ENCODE measurements around the gene PDS5B.

The PDS5B gene

DNA sequence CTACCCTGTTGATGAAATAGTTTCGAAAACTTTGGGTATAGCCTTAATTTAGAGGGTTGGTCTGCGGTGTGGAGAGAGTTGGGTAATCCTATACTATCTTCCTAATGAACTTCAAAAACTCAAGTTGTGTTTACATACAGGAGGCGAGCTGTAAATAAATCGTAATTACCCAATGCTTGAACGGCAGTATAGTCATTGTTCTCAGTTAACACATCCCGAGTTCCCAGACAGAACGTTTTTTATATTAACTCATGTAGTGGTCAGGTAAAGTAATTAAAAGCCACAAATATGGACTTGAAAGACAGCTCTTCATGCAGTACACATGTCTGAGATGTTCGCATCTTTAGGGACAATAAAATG lies 1.5 kb downstream of the PDS5B start:
- Histone ChIP-seq H3K4me1 (ENCODE audit: control insufficient read depth, insufficient read depth, low read length) (peaks cover 7% of the 10 kb centered on the region; the same call in 1 of the 2 replicates), H3K9me3 (ENCODE audit: control insufficient read depth, insufficient read depth, low read depth, low read length) (no peaks in the 10 kb centered on the region), H3K27ac (ENCODE audit: extremely low read depth, low read depth, low read length) (peak overlapping the region; percentile 88), H3K4me3 (ENCODE audit: low read depth, low read length) (peak overlapping the region; percentile 75), H3K36me3 (ENCODE audit: control insufficient read depth in 2 of 2, insufficient read depth in 1 of 2, low read length in 2 of 2) (no peaks in the 10 kb centered on the region)
- TF ChIP-seq SCRT2 (tag by site-specific recombination; IDR thresholded peaks at IDR 0.05) (no peak), ZNF221 (tag by site-specific recombination; IDR thresholded peaks at IDR 0.05; ENCODE audit: borderline replicate concordance) (no peak), ZNF341 (tag by site-specific recombination; IDR thresholded peaks at IDR 0.05; ENCODE audit: low read depth) (peak; percentile 0; the same call in 1 of the 2 replicates), ZNF37A (tag by site-specific recombination; IDR thresholded peaks at IDR 0.05) (no peak), GFI1B (tag by site-specific recombination; IDR thresholded peaks at IDR 0.05) (no peak)
- TF ChIP-seq, protein P1, sequence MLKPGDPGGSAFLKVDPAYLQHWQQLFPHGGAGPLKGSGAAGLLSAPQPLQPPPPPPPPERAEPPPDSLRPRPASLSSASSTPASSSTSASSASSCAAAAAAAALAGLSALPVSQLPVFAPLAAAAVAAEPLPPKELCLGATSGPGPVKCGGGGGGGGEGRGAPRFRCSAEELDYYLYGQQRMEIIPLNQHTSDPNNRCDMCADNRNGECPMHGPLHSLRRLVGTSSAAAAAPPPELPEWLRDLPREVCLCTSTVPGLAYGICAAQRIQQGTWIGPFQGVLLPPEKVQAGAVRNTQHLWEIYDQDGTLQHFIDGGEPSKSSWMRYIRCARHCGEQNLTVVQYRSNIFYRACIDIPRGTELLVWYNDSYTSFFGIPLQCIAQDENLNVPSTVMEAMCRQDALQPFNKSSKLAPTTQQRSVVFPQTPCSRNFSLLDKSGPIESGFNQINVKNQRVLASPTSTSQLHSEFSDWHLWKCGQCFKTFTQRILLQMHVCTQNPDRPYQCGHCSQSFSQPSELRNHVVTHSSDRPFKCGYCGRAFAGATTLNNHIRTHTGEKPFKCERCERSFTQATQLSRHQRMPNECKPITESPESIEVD (tag by site-specific recombination; IDR thresholded peaks at IDR 0.05): peak; percentile 55
- POLR2A ChIA-PET: interaction anchor here (0.7 to 1.0 kb wide), 2 partner anchors 52 to 55 kb away, joined by 3 read pairs; no protein-coding TSS in a partner anchor
- CTCF ChIA-PET: interaction anchor here (0.7 to 2.0 kb wide), 9 partner anchors 50 to 1136 kb away, joined by 3 to 10 read pairs (median 5); no protein-coding TSS in a partner anchor

DNA sequence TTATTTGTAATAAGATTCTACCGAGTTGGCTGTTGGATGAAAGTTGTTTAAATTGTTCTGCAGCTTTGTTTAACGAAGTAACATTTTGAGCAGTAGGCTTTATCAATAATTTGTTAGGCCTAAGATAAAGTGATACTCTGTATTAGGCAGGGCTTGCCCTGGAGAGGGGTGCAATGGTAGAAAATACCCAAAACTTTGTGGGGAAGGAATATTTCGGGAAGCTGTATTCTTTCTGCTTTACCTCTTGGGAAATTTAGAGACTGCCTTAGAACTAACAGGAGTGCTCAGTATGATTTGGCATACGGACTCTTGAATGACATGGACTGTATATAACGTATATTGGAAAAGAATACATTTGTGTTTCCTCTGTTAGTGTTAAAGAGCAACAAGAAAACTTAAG lies 2.5 kb downstream of the PDS5B start:
- peaks cover 7% of the 10 kb centered on the region; the same call in 1 of the 2 replicates for H3K4me1 ChIP-seq (ENCODE audit: control insufficient read depth, insufficient read depth, low read length)
- H3K9me3 ChIP-seq (ENCODE audit: control insufficient read depth, insufficient read depth, low read depth, low read length): no peaks in the 10 kb centered on the region
- CTCF ChIA-PET: interaction anchor here (0.6 to 2.0 kb wide), 7 partner anchors 47 to 208 kb away, joined by 3 to 10 read pairs (median 5); no protein-coding TSS in a partner anchor
- no peaks in the 10 kb centered on the region for H3K36me3 ChIP-seq (ENCODE audit: control insufficient read depth in 2 of 2, insufficient read depth in 1 of 2, low read length in 2 of 2)
- POLR2A ChIA-PET: no interaction called here
- no peak overlapping the region for H3K27ac ChIP-seq (ENCODE audit: extremely low read depth, low read depth, low read length)
- peak overlapping the region; percentile 75 for H3K4me3 ChIP-seq (ENCODE audit: low read depth, low read length)
- TF ChIP-seq, protein P2, sequence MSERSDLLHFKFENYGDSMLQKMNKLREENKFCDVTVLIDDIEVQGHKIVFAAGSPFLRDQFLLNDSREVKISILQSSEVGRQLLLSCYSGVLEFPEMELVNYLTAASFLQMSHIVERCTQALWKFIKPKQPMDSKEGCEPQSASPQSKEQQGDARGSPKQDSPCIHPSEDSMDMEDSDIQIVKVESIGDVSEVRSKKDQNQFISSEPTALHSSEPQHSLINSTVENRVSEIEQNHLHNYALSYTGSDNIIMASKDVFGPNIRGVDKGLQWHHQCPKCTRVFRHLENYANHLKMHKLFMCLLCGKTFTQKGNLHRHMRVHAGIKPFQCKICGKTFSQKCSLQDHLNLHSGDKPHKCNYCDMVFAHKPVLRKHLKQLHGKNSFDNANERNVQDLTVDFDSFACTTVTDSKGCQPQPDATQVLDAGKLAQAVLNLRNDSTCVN (tag by site-specific recombination; optimal IDR thresholded peaks at IDR 0.05): no peak
- TF ChIP-seq ZBTB20 (tag by site-specific recombination; IDR thresholded peaks at IDR 0.05): peak; percentile 54; the same call in 1 of the 2 replicates

DNA sequence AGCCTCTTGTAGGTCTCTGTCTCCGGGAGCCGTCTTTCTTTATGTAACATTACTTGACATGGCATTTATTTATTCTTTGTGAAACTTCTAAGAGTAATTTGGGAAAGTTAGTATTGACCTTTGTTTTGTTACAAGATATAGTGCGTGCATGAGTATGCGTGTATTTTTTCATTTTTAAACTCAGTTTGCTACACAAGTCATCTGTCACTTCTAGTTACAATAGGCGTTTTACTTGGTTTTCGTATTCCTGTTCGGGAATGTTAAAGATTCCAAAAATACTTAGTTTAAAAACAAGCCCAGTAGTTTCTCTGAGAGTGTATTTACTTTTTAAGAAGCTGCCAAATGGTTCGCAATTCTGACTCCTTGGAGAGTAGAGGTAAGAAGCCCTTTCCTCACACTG lies 3.2 kb downstream of the PDS5B start:
- ChIA-PET POLR2A (no interaction called here), CTCF (interaction anchor here (0.9 to 2.0 kb wide), 3 partner anchors 50 to 78 kb away, joined by 4 to 10 read pairs (median 7); no protein-coding TSS in a partner anchor)
- no peak overlapping the region for H3K4me3 ChIP-seq (ENCODE audit: low read depth, low read length)
- TF ChIP-seq ZNF830 (tag by site-specific recombination; IDR thresholded peaks at IDR 0.05; ENCODE audit: low read depth) (no peak), ZNF24 (tag by site-specific recombination; IDR thresholded peaks at IDR 0.05) (no peak), ZNF558 (tag by site-specific recombination; IDR thresholded peaks at IDR 0.05) (no peak), ZNF76 (tag by site-specific recombination; IDR thresholded peaks at IDR 0.05; ENCODE audit: borderline replicate concordance, low read depth) (no peak), ZNF473 (tag by site-specific recombination; IDR thresholded peaks at IDR 0.05) (no peak), ZNF544 (tag by site-specific recombination; IDR thresholded peaks at IDR 0.05) (no peak), ZNF157 (tag by site-specific recombination; IDR thresholded peaks at IDR 0.05) (no peak), ZSCAN16 (tag by site-specific recombination; IDR thresholded peaks at IDR 0.05) (no peak), ZNF776 (tag by site-specific recombination; IDR thresholded peaks at IDR 0.05; ENCODE audit: borderline replicate concordance) (no peak)
- TF ChIP-seq, protein P3, sequence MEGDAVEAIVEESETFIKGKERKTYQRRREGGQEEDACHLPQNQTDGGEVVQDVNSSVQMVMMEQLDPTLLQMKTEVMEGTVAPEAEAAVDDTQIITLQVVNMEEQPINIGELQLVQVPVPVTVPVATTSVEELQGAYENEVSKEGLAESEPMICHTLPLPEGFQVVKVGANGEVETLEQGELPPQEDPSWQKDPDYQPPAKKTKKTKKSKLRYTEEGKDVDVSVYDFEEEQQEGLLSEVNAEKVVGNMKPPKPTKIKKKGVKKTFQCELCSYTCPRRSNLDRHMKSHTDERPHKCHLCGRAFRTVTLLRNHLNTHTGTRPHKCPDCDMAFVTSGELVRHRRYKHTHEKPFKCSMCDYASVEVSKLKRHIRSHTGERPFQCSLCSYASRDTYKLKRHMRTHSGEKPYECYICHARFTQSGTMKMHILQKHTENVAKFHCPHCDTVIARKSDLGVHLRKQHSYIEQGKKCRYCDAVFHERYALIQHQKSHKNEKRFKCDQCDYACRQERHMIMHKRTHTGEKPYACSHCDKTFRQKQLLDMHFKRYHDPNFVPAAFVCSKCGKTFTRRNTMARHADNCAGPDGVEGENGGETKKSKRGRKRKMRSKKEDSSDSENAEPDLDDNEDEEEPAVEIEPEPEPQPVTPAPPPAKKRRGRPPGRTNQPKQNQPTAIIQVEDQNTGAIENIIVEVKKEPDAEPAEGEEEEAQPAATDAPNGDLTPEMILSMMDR (tag by site-specific recombination; IDR thresholded peaks at IDR 0.05): no peak
- TF ChIP-seq, protein P4, sequence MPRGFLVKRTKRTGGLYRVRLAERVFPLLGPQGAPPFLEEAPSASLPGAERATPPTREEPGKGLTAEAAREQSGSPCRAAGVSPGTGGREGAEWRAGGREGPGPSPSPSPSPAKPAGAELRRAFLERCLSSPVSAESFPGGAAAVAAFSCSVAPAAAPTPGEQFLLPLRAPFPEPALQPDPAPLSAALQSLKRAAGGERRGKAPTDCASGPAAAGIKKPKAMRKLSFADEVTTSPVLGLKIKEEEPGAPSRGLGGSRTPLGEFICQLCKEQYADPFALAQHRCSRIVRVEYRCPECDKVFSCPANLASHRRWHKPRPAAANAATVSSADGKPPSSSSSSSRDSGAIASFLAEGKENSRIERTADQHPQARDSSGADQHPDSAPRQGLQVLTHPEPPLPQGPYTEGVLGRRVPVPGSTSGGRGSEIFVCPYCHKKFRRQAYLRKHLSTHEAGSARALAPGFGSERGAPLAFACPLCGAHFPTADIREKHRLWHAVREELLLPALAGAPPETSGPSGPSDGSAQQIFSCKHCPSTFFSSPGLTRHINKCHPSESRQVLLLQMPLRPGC (tag by site-specific recombination; IDR thresholded peaks at IDR 0.05): no peak
- TF ChIP-seq, protein P5, sequence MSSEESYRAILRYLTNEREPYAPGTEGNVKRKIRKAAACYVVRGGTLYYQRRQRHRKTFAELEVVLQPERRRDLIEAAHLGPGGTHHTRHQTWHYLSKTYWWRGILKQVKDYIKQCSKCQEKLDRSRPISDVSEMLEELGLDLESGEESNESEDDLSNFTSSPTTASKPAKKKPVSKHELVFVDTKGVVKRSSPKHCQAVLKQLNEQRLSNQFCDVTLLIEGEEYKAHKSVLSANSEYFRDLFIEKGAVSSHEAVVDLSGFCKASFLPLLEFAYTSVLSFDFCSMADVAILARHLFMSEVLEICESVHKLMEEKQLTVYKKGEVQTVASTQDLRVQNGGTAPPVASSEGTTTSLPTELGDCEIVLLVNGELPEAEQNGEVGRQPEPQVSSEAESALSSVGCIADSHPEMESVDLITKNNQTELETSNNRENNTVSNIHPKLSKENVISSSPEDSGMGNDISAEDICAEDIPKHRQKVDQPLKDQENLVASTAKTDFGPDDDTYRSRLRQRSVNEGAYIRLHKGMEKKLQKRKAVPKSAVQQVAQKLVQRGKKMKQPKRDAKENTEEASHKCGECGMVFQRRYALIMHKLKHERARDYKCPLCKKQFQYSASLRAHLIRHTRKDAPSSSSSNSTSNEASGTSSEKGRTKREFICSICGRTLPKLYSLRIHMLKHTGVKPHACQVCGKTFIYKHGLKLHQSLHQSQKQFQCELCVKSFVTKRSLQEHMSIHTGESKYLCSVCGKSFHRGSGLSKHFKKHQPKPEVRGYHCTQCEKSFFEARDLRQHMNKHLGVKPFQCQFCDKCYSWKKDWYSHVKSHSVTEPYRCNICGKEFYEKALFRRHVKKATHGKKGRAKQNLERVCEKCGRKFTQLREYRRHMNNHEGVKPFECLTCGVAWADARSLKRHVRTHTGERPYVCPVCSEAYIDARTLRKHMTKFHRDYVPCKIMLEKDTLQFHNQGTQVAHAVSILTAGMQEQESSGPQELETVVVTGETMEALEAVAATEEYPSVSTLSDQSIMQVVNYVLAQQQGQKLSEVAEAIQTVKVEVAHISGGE (tag by site-specific recombination; conservative IDR thresholded peaks at IDR 0.05; ENCODE audit: low read depth): no peak

More for the DNA sequence above, 3.2 kb downstream of the PDS5B start:
- Histone ChIP-seq H3K4me1 (ENCODE audit: control insufficient read depth, insufficient read depth, low read length) (peaks cover 7% of the 10 kb centered on the region; the same call in 1 of the 2 replicates), H3K36me3 (ENCODE audit: control insufficient read depth in 2 of 2, insufficient read depth in 1 of 2, low read length in 2 of 2) (no peaks in the 10 kb centered on the region), H3K9me3 (ENCODE audit: control insufficient read depth, insufficient read depth, low read depth, low read length) (no peaks in the 10 kb centered on the region), H3K27ac (ENCODE audit: extremely low read depth, low read depth, low read length) (no peak overlapping the region)

All from HEK293 (cell line).